Measurements from ENCODE around the gene ZBTB7C.
A peak's percentile ranks its signal among the peaks of the same experiment; 100 is the strongest.

ZBTB7C gene

DNA sequence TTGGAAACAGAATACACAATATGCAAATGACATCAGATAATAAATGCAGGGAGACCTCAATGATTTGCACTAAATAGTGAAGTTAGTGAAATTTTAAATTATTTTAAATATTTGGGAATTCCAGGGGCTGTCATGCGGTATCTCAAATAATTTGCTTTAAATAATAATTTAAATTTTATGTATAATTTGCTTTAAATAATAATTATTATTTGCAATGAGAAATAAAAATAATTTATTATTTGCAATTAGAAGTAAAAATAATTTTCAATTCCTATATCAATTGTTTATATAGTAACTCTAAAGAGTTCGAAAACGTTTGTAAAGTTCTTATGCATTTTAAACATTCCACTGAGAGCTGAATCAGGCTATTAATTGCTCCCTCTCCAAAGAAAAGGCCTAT is 226.4 kb downstream of the ZBTB7C start:
- no peak for DNase-seq

DNA sequence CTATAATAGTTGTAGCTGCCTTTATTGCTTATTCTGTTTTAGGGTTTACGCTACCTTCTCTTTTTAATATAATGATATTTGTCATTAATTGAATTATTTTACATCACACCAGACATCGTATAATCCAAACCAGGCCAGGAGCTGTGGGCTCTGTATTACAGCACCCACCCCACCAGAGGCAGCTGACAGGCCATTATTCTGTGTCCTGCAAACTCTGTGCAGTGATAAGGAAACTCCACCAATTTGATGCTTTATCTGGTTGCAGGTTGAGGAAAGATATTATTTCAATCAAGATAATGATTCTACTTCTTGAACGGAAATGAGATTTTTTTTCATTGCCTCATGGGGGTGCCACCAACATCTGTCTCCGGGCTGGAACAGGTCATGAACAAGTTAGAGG is 227.3 kb downstream of the ZBTB7C start:
- DNase-seq: no peak

DNA sequence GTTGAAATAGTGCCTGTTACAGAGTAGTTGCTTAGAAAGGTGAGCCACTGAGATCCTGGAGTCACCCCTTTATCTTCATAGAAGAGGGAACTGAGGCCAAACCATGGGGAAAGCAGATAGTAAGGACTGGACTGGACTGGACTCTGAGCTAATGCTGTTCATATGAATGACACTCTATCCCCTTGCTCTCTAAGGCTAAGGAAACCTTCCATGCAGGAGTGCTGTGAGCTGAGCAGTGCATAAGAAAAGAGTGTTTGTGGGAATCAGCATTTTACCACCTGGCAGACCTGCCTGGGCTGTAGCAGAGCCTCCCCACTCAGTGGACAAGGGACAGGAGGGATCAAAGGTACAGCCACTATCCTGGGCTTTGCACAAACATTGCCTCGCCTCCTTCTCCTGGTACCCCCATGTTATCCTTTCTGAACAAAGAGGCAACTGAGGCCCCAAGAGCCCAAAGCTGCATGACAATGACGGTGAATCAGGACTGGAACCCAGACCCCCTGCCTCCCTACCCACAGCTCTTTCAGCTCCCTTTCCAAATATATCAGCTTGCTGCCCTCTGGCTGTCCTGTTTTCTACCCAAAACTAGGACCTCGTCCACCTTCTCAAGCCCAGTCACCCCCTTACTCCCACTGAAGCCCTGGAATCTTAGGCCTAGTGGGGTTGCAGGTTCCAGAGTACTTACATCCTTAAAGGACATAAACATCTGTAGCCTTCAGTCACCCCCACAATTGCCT is 227.9 kb downstream of the ZBTB7C start:
- DNase-seq: no peak

DNA sequence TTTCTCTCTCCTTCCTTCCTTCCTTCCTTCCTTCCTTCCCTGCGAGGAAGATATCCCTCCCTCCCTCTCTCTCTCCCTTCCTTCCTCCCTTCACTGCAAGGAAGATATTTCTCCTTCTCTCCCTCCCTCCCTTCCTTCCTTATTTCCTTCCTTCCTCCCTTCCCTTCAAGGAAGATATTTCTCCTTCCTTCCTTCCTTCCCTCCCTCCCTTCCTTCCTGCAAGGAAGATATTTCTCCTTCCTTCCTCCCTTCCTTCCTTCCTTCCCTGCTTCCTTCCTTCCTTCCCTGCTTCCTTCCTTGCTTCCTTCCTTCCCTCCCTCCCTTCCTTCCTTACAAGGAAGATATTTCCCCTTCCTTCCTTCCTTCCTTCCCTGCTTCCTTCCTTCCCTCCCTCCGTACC is 229.5 kb downstream of the ZBTB7C start:
- DNase-seq: no peak

DNA sequence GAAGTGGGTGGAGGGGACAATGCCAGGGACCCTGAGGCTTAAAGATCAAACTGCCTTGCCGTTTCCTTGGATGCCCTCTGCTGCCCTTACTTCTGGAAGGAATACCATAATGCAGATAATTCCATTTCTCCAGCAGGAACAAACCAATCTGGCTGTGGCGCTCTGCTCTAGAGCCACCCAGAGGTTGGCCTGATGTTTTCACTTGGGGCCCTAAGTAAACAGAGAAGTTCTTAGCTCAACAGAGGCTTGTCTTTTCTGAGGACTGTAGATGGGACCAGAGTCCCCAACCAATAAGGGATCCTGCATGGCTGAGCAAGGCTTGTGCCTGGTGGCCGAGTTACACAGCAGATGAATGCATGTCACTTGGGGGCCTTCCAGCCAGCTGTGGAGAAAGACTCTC is 230.2 kb downstream of the ZBTB7C start:
- no peak for DNase-seq

GRCh38 chr18:48176909-48177308 is 232.3 kb downstream of the ZBTB7C start:
- DNase-seq: no peak

GRCh38 chr18:48173557-48173956 is 235.6 kb downstream of the ZBTB7C start:
- no peak for DNase-seq

- no peak for DNase-seq
Measured at GRCh38 chr18:48172226-48173006, 236.8 kb downstream of the ZBTB7C start.

DNA sequence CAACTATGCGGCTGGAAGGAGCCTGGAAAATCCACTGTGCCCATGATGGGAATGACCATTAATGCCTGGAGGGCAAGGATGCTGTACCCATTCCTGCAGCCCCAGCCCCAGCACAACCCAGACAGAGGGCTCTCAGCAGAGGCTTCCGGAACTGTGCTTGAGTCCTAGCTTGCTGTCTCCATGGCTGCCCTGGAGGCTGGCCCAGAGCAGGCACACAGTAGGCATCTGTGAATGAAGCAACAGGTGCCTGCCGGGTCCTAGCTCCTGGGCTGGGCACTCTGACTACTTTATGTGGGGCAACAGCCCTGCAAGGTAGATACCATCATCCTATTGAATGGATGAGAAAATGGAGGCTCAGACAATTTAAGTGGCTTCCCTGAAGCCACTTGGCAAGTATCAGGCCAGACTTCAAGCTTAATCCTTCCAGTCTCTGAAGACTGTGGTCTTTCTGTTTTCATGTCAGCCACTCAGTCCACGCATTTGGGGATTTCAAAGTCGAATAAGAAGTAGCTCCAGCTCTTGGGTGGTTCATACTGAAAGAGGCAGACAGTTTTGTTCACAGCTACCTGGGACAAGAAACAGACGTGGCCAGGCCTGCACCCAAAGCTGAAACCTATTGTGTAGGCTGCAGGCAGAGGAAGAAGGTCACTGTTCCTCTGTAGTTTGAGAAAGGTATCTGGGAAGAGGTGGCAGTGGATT is 237.5 kb downstream of the ZBTB7C start:
- no peak for DNase-seq

DNA sequence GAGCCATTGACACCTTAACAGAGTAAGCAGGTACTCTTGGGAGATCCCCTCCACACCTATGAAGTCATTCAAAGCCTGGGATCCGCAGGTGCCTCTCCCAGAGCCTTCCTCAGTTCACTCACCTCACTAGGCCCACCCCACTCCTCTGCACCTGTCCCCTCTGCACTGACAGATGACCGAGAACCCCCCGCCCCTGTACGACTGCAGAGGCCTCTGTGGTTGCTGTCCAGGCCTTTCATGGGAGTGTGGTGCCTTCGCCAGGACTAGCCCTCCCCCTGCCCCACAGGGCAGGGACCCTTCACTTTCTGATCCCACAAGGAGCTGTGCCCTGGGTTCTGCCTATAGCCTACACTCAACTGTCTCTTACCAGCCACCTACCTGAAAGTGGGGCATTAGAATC is 238.5 kb downstream of the ZBTB7C start:
- no peak for DNase-seq

DNA sequence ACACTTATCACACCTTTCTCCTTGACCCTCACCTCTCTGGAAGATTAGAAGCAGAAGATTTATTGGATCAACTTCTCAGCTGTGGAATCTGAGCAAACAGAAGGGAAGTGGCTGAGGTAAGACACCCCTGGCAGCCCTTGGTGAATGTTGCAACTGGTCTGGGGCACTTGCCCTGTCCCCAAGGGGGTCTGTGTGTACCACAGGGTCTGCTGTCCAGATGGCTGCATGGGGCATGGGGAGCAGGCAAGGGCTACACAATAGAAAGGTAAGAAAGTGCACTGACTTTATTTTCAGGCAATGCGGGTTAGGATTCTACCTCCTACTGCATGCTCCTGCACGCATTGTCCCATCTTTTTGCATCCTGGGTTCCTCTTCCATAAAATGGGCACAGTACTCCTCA is 240.3 kb downstream of the ZBTB7C start:
- DNase-seq: no peak

- DNase-seq: no peak
Measured at GRCh38 chr18:48167897-48168253, 241.3 kb downstream of the ZBTB7C start.

GRCh38 chr18:48166336-48166875 is 242.8 kb downstream of the ZBTB7C start:
- DNase-seq: no peak

DNA sequence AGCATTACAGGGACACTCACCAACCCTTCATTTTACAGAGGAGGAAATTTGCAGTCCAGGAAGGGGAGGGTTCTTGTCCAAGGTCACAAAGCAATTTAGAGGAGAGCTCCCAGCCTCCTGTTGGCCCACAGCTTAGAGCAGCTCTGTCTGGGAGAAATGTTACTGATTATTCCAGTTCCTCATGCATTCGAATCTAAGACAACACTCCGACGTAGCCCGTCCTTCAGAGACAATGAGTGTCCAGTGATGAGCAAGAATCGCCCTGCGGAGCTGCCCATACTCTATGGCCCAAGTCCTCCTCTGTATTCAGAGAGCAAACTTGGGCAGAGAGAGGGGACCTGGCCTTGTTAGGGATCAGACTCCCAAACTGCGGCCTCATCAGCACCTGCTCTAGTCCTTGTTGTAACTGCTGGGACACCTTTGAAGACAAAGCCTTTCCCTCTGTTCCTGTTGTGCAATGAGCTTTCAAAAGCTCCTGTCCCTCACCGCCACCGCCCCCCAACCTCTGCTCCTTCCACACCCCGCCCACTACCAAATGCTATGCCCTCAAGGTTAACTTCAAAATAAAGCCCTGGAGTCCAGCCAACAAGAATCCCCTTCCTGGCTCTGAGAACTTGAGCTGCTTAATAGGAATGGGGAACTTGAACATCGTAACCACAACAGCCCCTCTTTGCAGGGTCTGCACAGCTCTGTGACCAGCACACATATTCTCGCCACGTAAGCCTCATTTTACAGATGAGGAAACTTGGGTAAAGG is 243.9 kb downstream of the ZBTB7C start:
- peak; percentile 17 for DNase-seq

- DNase-seq: no peak
Measured at GRCh38 chr18:48164701-48165100, 244.5 kb downstream of the ZBTB7C start.

GRCh38 chr18:48164116-48164515 is 245.1 kb downstream of the ZBTB7C start:
- no peak for DNase-seq

GRCh38 chr18:48163738-48164115 is 245.5 kb downstream of the ZBTB7C start:
- DNase-seq: no peak

- no peak for DNase-seq
Measured at GRCh38 chr18:48162956-48163737, 246.0 kb downstream of the ZBTB7C start.

DNA sequence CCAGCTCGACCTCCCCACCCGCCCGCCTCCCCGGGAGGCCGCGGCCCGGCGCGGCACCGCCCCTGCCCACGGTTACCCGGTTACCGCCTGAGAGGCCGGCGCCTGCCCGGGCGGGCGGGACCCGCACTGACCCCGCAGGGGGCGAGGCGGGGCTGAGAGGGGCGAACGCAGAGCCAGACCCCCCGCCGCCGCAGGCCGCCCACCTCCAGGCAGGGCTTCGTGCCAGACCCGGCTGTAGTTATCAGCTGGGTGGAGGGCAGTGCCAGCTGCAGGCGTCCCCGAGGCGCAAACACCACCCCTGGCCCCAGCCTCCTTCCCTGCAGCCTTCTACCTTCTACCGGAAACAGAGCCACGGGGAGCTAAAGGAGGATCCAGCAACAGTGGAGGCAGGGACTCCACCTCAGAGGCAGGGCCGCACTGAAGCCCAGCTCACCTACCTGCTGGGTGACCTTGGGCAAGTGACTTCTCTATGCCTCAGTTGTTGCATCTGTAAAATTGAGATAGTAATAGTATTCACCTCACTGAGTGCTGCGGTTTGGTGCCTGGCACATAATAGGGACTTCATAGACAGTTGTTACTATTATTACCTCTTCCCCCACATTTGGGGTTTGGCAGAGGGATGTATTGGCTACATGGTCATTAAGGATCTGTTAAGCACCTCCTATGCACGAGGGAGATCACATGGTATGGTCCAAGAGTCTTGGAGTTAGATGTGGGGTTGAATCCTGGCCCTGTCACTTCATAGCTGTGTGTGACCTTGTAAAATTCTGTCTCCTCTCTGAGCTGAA is 247.1 kb downstream of the ZBTB7C start:
- no peak for DNase-seq

DNA sequence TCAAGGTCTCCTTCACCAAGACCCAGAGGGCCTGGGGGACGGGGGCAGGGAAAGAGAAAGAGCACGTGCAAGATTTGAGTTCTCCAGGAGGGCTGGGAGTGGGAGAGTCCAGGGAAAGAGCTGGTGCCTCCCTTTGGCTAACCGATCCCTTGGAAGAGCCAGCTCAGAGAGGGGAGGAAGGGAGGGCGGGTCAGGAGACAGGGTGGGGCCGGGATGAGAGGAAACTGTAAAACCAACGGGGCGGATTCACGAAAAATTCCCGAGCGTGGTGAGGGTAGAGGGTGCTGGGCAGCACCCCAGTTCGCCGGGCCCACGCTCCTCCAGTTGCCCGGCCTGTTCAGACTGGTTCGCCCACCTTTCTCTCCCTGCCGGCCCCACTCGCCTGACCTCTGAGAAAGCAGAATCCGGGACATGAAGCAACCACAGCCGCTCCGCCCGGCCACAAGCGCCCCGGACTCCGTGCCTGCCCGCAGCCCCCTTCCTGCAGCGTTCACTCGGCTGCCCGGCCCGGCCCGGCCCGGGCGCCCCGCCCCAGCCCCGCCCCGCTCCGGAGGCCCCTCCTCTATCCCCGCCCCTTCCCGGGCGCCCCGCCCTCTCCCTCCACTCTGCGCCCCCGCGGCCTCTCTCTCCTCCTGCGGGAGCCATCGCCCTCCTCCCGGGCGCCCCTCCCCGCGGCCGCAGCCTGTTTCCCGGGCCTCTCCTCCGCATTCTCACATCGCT is 247.8 kb downstream of the ZBTB7C start:
- peak; percentile 75 for DNase-seq

DNA sequence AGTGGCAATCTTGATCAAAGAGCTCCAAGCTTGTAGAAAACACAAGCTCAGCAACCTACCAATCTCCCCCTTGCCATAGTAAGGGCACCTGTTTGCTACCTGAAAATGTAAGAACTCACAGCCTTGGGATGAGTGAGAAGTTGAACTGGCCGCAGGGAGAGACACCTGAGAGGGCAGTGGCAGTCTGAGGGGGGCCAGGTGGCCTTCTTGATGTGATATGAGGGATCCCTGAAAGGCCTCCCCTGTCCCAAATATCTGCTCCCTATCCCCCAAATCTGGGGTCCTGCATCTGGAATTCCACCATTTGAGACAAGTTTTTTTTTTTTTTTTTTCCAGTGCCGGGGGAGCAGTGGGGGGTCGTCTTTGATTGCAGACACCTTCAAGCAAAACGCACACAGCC is 248.6 kb downstream of the ZBTB7C start:
- DNase-seq: no peak
